DMS79 (cell line): ENCODE data around the gene AANAT.

ENCODE experiments used
- DNase-seq: peaks from one replicate; lab custom pipeline; 2025; lab: John Stamatoyannopoulos, UW

Gene AANAT

DNA sequence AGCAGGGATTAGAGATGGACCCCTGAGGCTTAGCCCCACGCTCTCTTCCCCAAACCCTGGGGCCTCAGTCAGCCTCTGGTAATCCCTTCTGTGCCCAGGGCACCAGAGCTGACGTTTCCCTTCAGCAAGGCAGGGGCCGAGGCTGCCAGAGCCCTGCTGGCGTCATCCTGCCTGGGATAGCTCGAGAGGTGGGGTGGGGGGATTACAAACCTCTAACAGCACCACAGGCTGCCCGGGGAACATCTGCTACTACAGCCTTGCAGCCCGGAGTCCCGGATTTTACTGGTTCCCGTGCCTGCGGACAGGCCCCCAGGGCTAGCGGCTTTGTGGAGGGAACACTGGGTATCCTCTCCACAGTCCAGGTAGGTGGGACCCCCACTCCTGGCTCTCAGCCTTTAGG lies at the start of gene AANAT:
TSS of gene AANAT (plus strand) at position 238 of the 400 bp plus-strand sequence. CDS start 1,144 bp downstream, outside the sequence.
- no peak for DNase-seq

DNA sequence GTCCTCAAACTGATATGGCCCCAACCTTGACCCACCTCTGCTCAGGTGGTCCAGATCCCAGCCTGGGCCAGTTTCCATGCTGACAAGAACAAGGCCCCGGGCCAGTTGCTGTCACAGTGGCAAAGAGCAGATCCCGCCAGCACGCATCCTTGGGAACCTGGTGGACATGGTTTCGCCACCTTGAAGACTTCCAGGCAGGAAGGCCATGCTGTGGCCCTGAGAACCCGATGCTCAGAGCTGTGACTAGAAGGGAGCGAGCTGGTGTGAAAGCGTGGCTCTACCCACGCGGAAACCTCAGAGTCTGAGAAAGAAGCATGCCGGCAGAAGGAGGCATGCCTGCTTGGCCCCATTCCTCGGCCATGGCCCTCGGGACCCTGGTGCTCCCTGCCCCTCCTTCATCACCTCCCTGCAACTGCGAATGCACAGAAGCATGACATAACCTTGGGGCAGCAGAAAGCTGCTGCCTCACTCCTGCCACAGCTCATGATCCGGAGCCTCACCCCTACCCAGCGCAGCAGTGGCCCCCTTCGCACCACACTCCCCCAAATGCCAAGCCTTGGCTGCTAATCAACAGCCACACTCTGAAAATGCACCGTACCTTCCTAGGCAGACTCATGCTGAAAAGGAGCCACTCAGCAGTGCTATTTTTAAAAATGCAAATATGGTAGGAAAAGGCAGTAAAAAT lies 47.7 kb upstream of the AANAT start:
- no peak for DNase-seq

DNA sequence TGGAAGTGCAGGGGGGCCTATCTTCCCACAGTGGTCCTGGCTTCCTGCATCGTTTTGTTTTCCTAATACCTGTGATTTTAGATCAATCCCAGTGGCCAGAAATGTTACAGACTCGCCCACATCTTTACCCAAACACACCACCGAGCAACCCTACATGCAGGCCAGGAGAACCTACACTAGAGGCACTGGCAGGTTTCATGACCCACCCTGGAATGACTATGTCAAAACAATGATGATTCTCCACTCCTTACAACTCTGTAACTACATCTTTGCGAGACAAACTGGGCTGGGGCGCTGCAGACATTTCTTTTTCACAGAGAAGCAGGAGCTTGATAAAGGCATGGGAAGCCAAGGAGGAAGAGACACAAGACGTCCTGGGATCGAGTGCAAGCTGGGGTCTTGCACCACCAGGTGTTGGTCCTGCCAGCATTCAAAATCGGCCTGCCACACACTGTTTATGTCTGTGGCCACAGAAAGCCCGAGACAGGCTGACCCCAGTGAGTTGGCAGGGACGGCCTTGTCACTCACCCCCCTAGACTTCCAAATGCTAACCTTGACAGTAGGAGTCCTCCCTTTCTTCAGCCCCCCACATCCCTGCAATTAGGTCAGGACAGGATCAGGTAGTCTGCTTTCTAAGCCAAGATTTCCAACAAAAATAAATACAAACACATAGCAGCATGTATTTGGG lies 46.9 kb upstream of the AANAT start:
- no peak for DNase-seq

DNA sequence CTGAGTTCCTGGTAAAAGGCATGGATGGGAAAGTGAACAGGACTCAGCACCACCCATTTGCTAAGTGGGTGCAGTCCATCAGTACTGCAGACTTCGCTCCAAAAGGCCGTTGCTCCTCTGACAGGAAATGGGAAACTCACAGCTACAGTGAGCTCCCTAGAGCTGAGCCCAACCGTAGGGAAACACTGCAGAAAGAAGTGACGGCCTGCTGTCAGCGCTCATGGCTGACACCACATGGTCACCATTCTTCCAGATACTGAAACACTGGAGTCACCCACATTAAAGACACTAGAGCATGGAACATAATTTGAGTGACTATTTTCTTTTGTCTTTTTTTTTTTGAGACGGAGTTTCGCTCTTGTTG lies 46.4 kb upstream of the AANAT start:
- DNase-seq = no peak

DNA sequence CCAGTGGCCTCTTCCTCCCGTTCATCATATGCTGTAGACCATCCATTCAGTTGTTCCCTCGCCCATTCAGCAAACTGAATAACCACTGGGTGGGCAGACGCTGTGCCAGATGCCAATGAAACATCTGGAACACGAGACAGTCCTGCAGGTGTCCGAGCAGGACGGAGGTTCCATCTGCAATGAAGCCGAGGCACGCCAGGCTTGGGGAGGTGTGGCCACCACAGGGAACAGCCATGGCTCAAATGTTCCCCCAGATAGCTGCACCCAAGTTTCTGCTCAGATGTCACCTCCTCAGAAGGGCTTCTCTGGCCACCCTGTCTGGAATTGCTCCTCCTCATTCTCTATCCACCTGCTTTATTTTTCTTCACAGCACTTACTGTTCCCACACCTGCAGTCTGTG lies 45.0 kb upstream of the AANAT start:
- DNase-seq = no peak

DNA sequence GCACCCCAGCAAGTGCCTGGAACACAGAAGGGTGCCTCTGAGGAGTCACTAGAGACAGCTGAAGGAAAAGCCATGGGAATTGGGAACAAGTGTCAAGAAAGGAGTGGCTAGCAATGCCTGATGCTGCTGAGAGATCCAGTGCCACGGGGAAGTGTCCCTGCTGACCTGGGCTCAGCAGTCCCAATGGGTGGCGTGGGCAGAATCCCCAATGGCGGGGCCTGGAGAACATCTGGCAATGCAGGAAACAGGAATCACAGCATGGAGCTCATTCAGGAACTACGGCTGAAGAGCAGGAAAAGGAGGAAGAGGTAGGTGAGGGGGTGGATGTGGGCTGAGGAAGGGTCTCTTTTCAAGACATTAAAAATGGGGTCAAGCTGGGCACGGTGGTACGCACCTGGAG lies 44.5 kb upstream of the AANAT start:
- DNase-seq = no peak

DNA sequence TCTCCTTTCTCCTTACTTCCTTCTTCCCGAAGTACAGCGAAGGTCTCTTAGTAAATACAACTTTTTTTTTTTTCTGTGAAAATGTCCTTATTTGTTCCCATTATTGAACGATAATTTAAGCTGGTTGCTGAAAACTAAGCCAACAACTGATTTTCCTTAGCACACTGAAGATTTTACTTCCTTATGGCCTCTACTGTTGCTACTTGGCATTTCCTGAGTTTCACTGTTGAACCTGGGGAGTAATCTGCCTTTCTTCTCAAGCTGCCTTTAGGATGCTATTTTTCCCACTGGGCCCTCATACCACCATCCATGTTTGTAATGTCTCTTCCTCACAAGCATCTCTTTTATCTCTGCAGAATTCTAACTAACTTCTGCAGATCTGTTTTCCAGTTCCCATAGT lies 40.5 kb upstream of the AANAT start:
- DNase-seq = no peak

DNA sequence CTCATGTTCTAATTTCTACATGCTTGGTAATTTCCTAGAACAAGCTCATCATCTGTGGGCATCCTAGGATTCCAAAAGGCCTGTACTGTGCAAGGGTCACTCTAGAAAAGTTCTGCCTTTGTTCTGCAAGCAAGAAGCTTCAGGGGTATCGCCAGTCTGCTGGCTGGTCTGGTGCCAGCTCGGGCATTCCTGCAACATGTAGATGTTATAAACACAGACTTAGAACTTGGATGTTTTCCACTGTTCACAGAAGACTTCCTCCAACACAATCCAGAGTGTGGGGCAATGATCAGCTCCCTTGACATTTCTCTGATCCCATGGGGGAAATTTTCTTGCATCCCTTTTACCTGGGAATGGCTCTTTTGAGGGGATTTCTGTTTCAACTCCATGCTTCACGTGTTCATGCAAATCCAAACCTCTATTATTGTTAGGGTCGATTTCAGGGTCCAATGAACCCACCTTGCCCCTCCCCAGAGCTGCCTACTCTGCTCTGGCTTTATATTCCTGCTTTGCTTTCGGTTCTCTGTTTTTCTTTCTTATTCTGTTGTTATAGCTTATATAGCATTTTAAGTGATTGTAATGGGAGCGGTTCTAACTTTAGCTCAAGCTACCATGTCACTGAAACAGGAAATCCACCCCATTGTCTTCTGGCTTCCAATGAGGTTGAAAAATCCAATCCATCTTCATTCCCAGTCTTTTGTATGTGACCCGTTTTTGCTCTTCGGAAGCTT lies 39.7 kb upstream of the AANAT start:
- DNase-seq = no peak

DNA sequence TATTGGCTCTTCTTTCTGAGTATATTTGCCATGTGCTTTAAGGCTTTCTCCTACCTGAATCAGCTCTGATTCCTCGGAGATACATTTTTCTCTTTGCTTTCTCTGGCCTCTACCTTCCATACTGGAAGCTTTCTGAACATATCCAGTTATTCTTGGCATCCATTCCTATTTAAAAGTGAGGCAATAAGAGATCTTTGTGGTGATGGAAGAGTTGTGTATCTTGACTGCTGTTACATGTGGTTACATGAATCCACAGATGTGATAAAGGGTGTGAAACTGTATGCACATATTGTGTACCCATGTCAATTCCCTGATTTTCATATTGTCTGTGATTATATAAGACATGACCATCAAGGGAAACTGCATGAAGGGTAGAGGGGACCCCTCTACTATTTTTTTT lies 38.9 kb upstream of the AANAT start:
- no peak for DNase-seq

DNA sequence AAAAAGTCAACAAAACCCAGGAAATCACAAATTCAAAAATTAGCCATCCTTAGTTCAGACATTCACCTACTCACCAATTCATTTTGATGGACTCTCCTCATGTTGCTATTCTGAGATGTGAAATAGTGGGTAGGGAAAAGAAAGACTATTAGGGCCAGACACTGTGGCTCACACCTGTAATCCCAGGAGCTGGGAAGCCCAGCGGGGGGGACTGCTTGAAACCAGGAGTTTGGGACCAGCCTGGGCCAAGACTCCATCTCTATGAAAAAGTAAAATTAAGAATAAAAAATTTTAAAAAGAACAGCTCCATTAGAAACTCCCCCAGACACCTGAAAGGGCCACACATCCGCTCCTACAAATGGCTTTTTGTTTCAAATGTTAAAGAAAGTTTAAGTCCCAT lies 35.9 kb upstream of the AANAT start:
- DNase-seq = no peak

DNA sequence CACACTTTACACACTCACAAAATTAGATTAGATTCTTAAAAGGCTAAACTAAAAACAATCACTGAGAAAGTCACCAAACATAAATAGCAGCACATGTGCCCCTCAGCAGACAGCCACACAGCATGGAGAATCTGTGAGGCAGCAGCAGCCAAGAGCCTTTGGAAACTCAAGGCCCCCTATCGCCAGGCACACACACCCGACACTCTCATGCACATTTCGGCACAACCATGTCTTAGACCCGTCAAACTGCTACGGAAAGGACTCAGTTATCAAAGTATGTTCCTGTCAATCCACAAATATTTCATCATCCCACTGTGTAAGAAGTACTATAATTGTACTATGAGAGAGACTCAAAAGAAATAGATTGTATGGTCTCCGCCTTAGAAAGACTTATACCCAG lies 35.4 kb upstream of the AANAT start:
- no peak for DNase-seq

DNA sequence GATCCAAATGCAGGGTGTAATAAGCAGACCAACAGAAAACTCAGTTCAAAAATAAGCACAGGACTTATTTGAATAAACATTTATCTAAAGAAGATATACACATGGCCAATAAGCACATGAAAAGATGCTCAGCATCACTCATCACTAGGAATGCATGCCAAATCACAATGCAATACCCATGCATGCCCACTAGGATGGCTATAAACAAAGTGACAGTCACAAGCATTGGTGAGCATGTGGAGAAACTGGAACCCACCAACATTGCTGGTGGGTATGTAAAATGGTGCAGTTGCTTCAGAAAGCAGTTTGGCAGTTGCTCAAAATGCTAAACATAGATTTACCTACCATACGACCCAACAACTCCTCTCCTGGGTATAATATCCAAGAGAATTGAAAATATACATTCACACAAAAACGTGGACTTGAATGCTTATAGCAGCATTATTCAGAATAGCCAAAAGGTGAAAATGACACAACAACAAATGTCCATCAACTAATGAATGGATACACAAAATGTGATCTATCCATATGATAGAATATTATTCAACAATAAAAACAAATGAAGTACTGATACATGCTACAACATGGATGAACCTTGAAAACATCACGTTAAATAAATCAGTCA lies 34.6 kb upstream of the AANAT start:
- no peak for DNase-seq

DNA sequence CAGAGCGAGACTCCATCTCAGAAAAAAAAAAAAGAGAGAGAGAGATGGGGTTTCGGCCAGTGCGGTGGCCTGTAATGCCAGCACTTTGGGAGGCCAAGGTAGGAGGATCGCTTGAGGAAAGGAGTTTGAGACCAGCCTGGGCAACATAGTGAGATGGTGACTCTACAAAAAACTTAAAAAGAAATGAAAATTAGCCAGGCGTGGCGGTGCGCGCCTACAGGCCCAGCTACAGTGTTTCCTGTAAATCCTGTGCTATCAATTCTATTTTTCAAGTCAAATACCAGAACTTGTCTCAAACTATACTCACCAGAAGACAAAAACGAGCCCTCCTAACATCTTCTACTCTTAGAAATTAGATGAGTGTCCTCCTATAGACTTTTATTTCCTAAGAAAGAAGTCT lies 33.7 kb upstream of the AANAT start:
- no peak for DNase-seq

DNA sequence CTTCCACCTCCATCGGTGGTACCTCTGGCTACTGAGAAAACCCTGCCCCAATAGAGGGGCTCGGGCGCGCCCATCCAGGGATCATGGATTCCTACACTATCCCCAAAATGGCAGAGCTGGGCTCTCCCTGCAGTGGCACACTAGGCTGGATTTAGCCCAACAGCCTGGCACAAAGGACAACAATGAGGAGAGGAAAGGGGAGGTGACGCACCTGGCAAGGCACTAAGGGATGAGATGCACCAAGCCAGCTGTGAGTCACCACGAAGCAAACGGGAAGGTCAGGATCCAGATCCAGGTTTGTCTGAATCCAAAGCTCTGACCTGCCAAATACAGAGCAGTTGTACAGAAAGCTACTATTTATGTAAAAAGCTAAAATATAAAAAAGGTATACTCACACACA lies 32.5 kb upstream of the AANAT start:
- DNase-seq = no peak

DNA sequence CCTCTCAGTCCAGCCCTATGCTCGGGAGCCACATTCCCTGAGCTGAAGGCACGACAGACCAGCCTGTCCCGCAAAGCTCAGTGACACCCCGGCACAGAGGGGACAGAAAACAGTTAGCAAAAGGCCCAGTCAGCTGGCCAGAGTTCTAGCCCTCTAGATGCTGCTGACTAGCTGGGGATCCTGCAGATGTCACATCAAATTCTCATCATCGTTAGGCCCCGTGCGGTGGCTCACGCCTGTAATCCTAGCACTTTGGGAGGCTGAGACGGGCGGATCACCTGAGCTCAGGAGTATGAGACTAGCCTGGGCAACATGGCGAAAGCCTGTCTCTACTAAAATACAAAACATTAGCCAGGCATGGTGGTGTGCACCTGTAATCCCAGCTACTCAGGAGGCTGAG lies 31.7 kb upstream of the AANAT start:
- DNase-seq = no peak

DNA sequence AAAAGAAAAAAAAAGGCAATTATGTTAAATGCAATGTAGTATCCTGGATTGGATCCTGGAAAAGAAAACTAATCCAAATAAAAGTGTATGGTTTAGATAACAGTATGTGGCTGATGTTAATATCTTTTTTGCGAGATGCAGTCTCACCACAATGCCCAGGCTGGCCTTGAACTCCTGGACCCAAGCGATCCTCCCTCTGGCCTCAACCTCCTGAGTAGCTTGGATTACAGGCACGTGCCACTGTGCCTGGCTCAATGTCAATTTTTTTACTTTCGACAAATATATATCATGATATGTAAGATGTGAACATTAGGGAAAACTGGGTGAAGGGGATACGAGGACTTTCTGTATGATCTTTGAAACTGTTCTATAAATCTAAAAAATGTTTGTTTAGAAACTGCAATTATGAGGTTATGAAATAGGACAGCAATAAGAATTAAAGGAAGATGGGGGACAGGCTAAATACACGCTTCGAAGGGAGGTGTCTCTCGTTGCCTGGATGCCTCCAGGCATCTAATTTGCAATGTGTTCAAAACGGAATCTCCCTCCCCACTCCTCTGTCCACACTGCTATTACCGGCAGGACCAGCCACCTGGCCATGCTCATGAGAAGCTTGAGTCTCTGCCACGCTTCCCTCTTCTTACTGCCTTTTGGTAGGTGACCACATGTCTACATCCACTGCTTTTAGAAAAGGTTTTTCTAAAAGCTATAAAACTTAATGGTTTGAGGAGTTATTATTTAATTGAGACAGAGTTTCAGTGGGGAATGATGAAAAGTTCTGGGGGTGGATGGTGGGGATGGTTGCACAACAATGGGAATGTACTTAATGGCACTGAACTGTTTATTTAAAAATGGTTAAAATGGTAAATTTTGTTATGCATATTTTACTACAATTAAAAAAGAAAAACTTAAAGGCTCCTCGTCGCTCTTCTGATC lies 29.7 kb upstream of the AANAT start:
- no peak for DNase-seq

DNA sequence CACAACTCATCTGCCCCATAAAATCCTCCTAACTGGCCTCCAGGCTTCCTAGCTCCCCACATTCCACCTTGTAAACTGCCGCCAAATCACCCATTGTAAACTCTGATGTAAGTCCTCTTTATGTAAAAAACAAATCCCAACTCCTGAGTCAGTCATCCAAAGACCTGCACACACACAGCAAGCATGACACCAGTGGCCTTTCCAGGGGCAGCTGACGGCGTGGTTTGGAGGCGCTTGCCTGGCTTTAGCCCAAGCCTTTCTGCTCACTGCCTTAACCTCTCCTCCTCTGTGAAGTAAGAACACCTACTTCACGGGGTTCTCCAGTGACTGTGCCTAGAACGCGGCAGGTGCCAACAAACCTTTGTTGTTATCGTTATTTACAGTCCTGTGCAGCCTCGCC lies 28.5 kb upstream of the AANAT start:
- DNase-seq = no peak

DNA sequence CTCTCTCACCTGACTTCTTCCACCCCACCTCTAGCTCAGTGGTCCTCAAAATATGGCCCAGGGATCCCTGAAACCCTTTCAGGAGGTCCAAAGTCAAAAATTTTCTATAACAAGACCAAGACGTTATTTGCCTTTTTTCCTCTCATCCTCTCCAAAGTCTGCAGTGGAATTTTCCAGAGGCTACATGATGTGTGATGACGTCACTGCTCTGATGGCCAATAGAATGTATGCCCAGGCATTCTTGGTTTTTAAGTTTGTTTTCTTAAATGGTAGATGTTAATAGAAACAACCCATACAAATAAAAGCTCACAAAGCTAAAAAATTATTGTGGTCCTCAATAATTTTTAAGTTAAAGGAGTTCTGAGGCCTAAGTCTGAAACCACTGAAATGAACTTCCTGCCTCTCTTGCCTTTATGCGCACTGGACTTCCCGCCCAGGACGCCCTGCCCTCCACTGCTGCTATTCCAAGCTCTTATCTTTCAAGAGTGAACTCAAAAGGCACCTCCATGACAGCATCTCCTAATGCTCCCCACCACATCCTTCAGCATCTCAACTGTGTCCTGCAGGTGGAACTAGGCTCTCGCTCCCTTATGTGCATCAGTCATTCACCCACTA lies 28.0 kb upstream of the AANAT start:
- DNase-seq = no peak

DNA sequence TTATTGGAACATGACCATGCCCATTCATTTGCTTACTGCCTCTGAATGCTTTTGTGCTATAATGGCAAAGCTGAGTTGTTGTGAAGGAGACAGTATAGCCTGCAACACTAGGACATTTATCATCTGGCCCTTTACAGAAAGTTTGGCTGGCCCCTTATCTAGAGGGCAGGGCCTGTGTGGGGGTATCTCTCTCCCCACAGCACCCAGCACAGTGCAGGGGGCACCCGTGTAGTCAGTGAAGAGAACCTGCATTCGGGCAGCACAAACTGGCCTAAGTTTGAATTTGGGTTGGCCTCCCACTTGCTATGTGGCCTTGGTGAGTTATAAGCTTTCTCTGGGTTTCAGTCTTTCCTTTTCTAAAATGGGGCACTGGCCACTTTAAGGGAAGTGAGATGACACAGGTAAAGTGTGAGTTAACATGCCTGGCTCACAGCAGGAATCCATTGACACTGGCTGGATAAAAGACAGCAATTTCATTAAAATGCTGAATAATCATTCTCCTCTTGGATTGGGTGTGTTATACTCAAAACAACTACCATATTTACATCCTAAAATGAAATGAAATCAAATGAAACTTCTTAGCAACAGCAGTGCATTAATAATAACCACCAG lies 26.5 kb upstream of the AANAT start:
- DNase-seq = no peak

DNA sequence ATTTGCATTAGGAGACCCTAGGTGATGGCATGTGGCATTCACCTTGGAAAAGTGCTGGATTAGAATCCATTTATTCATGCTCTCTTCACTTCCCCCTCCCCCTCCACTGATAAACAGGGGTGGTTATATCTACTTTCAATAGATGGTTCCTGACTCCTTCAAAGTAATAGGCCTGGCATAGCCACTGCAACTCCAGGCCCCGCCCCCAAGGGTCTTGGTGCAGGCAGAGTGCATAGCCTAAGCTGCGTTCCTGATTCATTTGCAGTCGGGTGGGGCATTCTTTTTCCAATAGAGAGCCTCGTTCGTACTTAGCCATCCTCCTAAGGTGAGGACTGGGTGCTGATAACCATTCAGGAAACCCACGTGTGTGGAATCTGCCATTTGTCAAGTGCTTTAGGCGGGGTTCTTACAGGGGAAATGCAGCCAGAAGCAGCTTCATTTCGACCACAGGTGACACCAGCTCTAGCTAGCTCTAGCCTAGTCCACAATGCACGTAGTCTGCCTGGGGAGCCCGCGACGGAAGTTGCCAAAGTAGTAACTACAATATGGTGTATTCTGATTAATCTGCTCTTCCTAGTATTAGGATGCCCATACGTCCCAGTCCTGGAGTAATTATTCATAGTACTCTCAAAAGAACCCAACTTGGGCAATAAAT lies 25.6 kb upstream of the AANAT start:
- no peak for DNase-seq
